Heart left ventricle (tissue), 13 donors: Measurements from ENCODE around the gene C11orf98.
"Not testable (repeated sequence)": the region's sequence is repeated elsewhere in the genome, so short reads cannot be mapped to it uniquely, and the experiment has no call there.

Experiments
- CTCF ChIP-seq, 12 donors: fragments of 200-600 bp; sonication (generic) in 4 of 12; IDR thresholded peaks; one replicate each; pipeline versions ENCODE4 v1.5.0 to v1.8.0; 2018 to 2022; ENCODE audit warnings: antibody characterized with exemption in 12 of 12, mild to moderate bottlenecking in 5 of 12
- POLR2A ChIP-seq, 2 donors: fragments of 450-650 bp; IDR thresholded peaks; one replicate each; pipeline ENCODE4 v1.6.1; 2017; ENCODE audit warnings: antibody characterized with exemption in 2 of 2, mild to moderate bottlenecking in 2 of 2, moderate library complexity in 2 of 2
- donor health status: ischemic (EF 13 %, LVEDD 7.1; RV severe dilation, severe dysfunction).
- donor health status: DM: no; HTN: yes; CAD: no.
- donor health status: DM: no; HTN: no; CAD: no.
- donor health status: ischemic (EF 25% LVEDD 6.9; RV normal size, moderate dysfunction).
- donor health status: ischemic (EF 25% LVEDD 5.7; RV mildly dilated, moderate dysfunction).
- donor health status: ischemic (EF 35%, LVEDD 5.7; RV mildly dilated, moderate dysfunction).
- donor health status: nonischemic (EF 11% LVEDD 7.7; RV severe dilation, severe dysfunction).
- donor health status: DM: yes; HTN: yes; CAD: no.
- donor health status: PGD.
- donor health status: ischemic (EF 29% LVEDD 5.4; RV normal size, mild dysfunction).
- donor health status: nonischemic (EF 23%, LVEDD 6.1; RV moderate dilation, normal function).

- TF ChIP-seq CTCF, POLR2A (IDR thresholded peaks at IDR 0.05): not testable (repeated sequence)
These were observed 48.1 kb downstream of the C11orf98 start for GRCh38 chr11:62616957-62617356.
